Panc1 (cell line): Measurements from ENCODE around the gene SLC6A14. TPM values are rescaled to one million over a fixed set of nuclear protein-coding genes. Genes with fewer than 3 reads are reported as not detected.

Experiments
- ATAC-seq: fragments of 200-7000 bp; cut with Tn5 transposase; 2 replicates; pipeline ENCODE4 v1.9.1; 2020; ENCODE audit warnings: mild to moderate bottlenecking, moderate library complexity
- BruUV-seq: library from RNA; stranded (reverse); fragments of 400-500 nt; replicated peaks from 2 replicates; lab custom pipeline; 2021; lab: Mats Ljungman, UMichigan
- CTCF ChIA-PET: fragments of 300-600 bp; sonication (Branson Sonifier 250); formaldehyde crosslinking; loops from one replicate; lab custom pipeline; 2022; ENCODE audit warnings: antibody characterized with exemption; lab: Charles Lee
- POLR2A ChIA-PET: fragments of 300-600 bp; sonication (Branson Sonifier 250); formaldehyde crosslinking; loops from one replicate; lab custom pipeline; 2022; ENCODE audit warnings: antibody characterized with exemption; lab: Charles Lee
- DNase-seq: peaks from one replicate; pipeline ENCODE4 v3.0.0-alpha.2; 2010; ENCODE audit warnings: low read depth, low spot score
- H3K27ac ChIP-seq: 2 replicates; pipeline ENCODE4 v1.5.1; 2011; ENCODE audit warnings: mild to moderate bottlenecking, low read length, inconsistent platforms
- H3K27me3 ChIP-seq: fragments of 200-500 bp; sonication (Bioruptor generic); 2 replicates; pipeline ENCODE4 v1.6.0; 2014; ENCODE audit warnings: low read length, inconsistent platforms; ENCODE audit not compliant: control insufficient read depth, insufficient read depth
- H3K36me3 ChIP-seq: fragments of 200-500 bp; sonication (Bioruptor generic); 2 replicates; pipeline ENCODE4 v1.5.1; 2014; ENCODE audit warnings: inconsistent platforms, mild to moderate bottlenecking, low read length, moderate library complexity; ENCODE audit not compliant: control insufficient read depth, insufficient read depth
- H3K4me1 ChIP-seq: 2 replicates; pipeline ENCODE4 v1.5.1; 2011; ENCODE audit warnings: inconsistent platforms, mild to moderate bottlenecking, low read length, moderate library complexity; ENCODE audit not compliant: control insufficient read depth, insufficient read depth
- H3K4me3 ChIP-seq, 2 experiments: 2 replicates each; pipeline ENCODE4 v1.5.1; 2011 to 2012; ENCODE audit warnings: low read depth in 2 of 2, low read length in 2 of 2, mild to moderate bottlenecking in 2 of 2, inconsistent platforms in 1 of 2, moderate library complexity in 1 of 2
- H3K9me3 ChIP-seq: fragments of 200-500 bp; sonication (Bioruptor generic); 2 replicates; pipeline ENCODE4 v1.5.1; 2014; ENCODE audit warnings: low read depth, mild to moderate bottlenecking, inconsistent platforms, low read length, moderate library complexity; ENCODE audit not compliant: control insufficient read depth, insufficient read depth
- CTCF ChIP-seq: fragments of 450-650 bp; IDR thresholded peaks from 2 replicates; pipeline ENCODE4 v1.5.1; 2017; ENCODE audit warnings: mild to moderate bottlenecking
- POLR2AphosphoS5 ChIP-seq: IDR thresholded peaks from 2 replicates; pipeline ENCODE4 v1.6.1; 2012; ENCODE audit warnings: mild to moderate bottlenecking, low read depth, low read length, moderate library complexity
- REST ChIP-seq, 2 experiments: IDR thresholded peaks; 2 replicates each; pipeline ENCODE4 v1.6.1; 2011 to 2012; ENCODE audit warnings: low read depth in 2 of 2, control low read depth in 1 of 2, low read length in 1 of 2, mild to moderate bottlenecking in 1 of 2, moderate library complexity in 1 of 2; ENCODE audit not compliant: insufficient read depth in 1 of 2
- SIN3A ChIP-seq: IDR thresholded peaks from 2 replicates; pipeline ENCODE4 v1.6.1; 2012; ENCODE audit warnings: low read depth, mild to moderate bottlenecking, low read length, moderate library complexity, borderline replicate concordance; ENCODE audit not compliant: insufficient read depth
- TCF7L2 ChIP-seq: IDR thresholded peaks from 2 replicates; pipeline ENCODE4 v1.6.1; 2011; ENCODE audit warnings: mild to moderate bottlenecking, low read depth, low read length, inconsistent platforms
- in situ Hi-C: cut with HindIII; loops from 2 replicates; pipeline ENCODE4 v1.10.0; 2016; ENCODE audit warnings: low sequenced_read_pairs, low pct_unique_long_range_greater_than_20kb
- intact Hi-C: fragments of 100-400 bp; cut with micrococcal nuclease; formaldehyde crosslinking; loops from one replicate; pipeline ENCODE4 v1.10.0; 2022; ENCODE audit not compliant: unreplicated experiment
- total RNA-seq: library from RNA; stranded (reverse); gene quantifications from one replicate; pipeline ENCODE4 v1.2.1, GENCODE V29; 2021; ENCODE audit not compliant: unreplicated experiment

SLC6A14 gene
- total RNA-seq, 1 experiment from 2014 or later: 0.03 TPM

- DNase-seq (no peak), ATAC-seq (no peak)
- in situ Hi-C loops (no loop called here), intact Hi-C loops (loop anchor here (10.0 kb wide), 2 partner anchors 1492 to 1762 kb away; no protein-coding TSS in a partner anchor)
- POLR2A ChIA-PET: no interaction called here
- TF ChIP-seq TCF7L2 (no peak), SIN3A (no peak), CTCF (no peak), REST (IDR thresholded peaks at IDR 0.05; ENCODE audit: insufficient read depth in 1 of 2, low read depth in 2 of 2, low read length in 1 of 2) (no peak), POLR2AphosphoS5 (no peak)
- BruUV-seq: no TSS peak
- H3K27ac ChIP-seq: no peak overlapping the region
- H3K4me1 ChIP-seq: no peaks in the 10 kb centered on the region
- H3K36me3 ChIP-seq: no peaks in the 10 kb centered on the region
- H3K4me3 ChIP-seq: no peak overlapping the region
- CTCF ChIA-PET: no interaction called here
- H3K9me3 ChIP-seq: no peaks in the 10 kb centered on the region
- no peaks in the 10 kb centered on the region for H3K27me3 ChIP-seq
Measured at GRCh38 chrX:116493271-116493670, 56.9 kb downstream of the SLC6A14 start.

- in situ Hi-C loops: no loop called here
- Histone ChIP-seq H3K27me3 (no peaks in the 10 kb centered on the region), H3K27ac (no peak overlapping the region), H3K9me3 (no peaks in the 10 kb centered on the region), H3K36me3 (no peaks in the 10 kb centered on the region), H3K4me1 (no peaks in the 10 kb centered on the region), H3K4me3 (no peak overlapping the region)
- POLR2A ChIA-PET: no interaction called here
- DNase-seq (no peak), ATAC-seq (no peak)
- TF ChIP-seq POLR2AphosphoS5 (no peak), TCF7L2 (no peak), CTCF (no peak)
- CTCF ChIA-PET: no interaction called here
- intact Hi-C loops: loop anchor here (10.0 kb wide), 2 partner anchors 1485 to 1755 kb away; no protein-coding TSS in a partner anchor
- BruUV-seq: no TSS peak
Measured at GRCh38 chrX:116499780-116500179, 63.4 kb downstream of the SLC6A14 start.

Other genes with a start within 250 kb of the SLC6A14 start
- gene CT83, start 26.4 kb downstream of the SLC6A14 start, total RNA-seq: not detected